Uterus (tissue), 2 donors: ENCODE results near the gene MGAT4A.

ENCODE experiments used
- CTCF ChIP-seq, 4 experiments: fragments of 200-600 bp in 2 of 4; fragments of 450-650 bp in 2 of 4; sonication (generic) in 2 of 4; IDR thresholded peaks; one replicate each; pipeline ENCODE4 v1.5.1; 2016 to 2019; ENCODE audit warnings: antibody characterized with exemption in 4 of 4, mild to moderate bottlenecking in 2 of 4, moderate library complexity in 1 of 4
- POLR2A ChIP-seq, 2 donors: fragments of 450-650 bp; IDR thresholded peaks; one replicate each; pipeline ENCODE4 v1.6.1; 2016; ENCODE audit warnings: antibody characterized with exemption in 2 of 2, mild to moderate bottlenecking in 1 of 2, moderate library complexity in 1 of 2

- TF ChIP-seq POLR2A (IDR thresholded peaks at IDR 0.05): no peak
- TF ChIP-seq CTCF (IDR thresholded peaks at IDR 0.05): no peak
Observed at GRCh38 chr2:98572211-98572610, 158.7 kb downstream of the MGAT4A start.
